ENCODE measurements around the gene KLF9. TPM values are rescaled to one million over a fixed set of nuclear protein-coding genes. Genes with fewer than 3 reads are reported as not detected.

Gene KLF9
- total and polyA plus RNA-seq, 4 donors = 2.2 to 77.0 (median 16.7) TPM

DNA sequence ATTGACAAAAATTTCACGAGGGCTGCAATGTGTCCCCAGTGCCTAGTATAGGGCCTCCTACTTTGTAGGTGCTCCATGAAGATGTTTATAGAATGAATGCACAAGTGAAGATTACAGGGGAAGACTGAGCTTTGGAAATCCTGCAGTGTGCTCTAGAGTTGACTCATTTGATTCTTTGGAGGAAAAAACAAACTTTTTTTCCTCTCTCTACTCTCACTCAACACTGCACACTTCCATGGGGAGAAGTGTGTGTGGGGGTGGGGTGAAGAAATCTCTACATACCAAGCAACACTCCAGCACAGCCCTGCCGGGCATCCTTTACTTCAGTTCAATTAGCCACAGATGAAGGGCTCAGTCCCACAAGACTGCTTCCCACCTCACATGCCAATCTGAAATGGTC lies 49.4 kb upstream of the KLF9 start:
- TF ChIP-seq EGR1 (IDR thresholded peaks at IDR 0.05; ENCODE audit: low read depth in 2 of 2) (no peak), GABPA (IDR thresholded peaks at IDR 0.05 in 1 of 2, conservative IDR thresholded peaks at IDR 0.05 in 1 of 2) (no peak), JUND (IDR thresholded peaks at IDR 0.05) (no peak), REST (IDR thresholded peaks at IDR 0.05) (no peak), SP1 (IDR thresholded peaks at IDR 0.05) (no peak), HNF4A (conservative IDR thresholded peaks at IDR 0.05) (no peak), TAF1 (conservative IDR thresholded peaks at IDR 0.05) (no peak), RXRA (IDR thresholded peaks at IDR 0.05) (no peak), RAD21 (IDR thresholded peaks at IDR 0.05) (no peak)
- TF ChIP-seq, protein P1, sequence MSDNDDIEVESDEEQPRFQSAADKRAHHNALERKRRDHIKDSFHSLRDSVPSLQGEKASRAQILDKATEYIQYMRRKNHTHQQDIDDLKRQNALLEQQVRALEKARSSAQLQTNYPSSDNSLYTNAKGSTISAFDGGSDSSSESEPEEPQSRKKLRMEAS (IDR thresholded peaks at IDR 0.05) = no peak
- TF ChIP-seq, protein P2, sequence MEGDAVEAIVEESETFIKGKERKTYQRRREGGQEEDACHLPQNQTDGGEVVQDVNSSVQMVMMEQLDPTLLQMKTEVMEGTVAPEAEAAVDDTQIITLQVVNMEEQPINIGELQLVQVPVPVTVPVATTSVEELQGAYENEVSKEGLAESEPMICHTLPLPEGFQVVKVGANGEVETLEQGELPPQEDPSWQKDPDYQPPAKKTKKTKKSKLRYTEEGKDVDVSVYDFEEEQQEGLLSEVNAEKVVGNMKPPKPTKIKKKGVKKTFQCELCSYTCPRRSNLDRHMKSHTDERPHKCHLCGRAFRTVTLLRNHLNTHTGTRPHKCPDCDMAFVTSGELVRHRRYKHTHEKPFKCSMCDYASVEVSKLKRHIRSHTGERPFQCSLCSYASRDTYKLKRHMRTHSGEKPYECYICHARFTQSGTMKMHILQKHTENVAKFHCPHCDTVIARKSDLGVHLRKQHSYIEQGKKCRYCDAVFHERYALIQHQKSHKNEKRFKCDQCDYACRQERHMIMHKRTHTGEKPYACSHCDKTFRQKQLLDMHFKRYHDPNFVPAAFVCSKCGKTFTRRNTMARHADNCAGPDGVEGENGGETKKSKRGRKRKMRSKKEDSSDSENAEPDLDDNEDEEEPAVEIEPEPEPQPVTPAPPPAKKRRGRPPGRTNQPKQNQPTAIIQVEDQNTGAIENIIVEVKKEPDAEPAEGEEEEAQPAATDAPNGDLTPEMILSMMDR (IDR thresholded peaks at IDR 0.05; ENCODE audit: low read depth, low read length, missing input control) = no peak
- TF ChIP-seq, protein P3, sequence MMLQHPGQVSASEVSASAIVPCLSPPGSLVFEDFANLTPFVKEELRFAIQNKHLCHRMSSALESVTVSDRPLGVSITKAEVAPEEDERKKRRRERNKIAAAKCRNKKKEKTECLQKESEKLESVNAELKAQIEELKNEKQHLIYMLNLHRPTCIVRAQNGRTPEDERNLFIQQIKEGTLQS (IDR thresholded peaks at IDR 0.05) = no peak
- H3K27ac ChIP-seq (ENCODE audit: low read depth in 1 of 2, low read length in 2 of 2) = no peak overlapping the region
- no peaks in the 10 kb centered on the region for H3K36me3 ChIP-seq (ENCODE audit: control insufficient read depth in 4 of 4, insufficient read depth in 3 of 4, low read depth in 1 of 4, low read length in 3 of 4)
- no peaks in the 10 kb centered on the region for H3K27me3 ChIP-seq (ENCODE audit: control insufficient read depth in 4 of 4, insufficient read depth in 4 of 4, low read length in 3 of 4)
- no peak overlapping the region for H3K9ac ChIP-seq (ENCODE audit: low read depth in 1 of 2, low read length in 2 of 2)
- no peak for DNase-seq (ENCODE audit: low spot score)
- H3K4me3 ChIP-seq (ENCODE audit: low read depth in 1 of 3, low read length in 3 of 3) = no peak overlapping the region
- WGBS = 84% methylated on average over 2 of the region's 2 CpGs
- H3K4me1 ChIP-seq (ENCODE audit: control insufficient read depth in 4 of 4, insufficient read depth in 4 of 4, low read length in 3 of 4) = no peaks in the 10 kb centered on the region
- H3K9me3 ChIP-seq (ENCODE audit: control insufficient read depth in 4 of 4, low read length in 3 of 4) = no peaks in the 10 kb centered on the region

DNA sequence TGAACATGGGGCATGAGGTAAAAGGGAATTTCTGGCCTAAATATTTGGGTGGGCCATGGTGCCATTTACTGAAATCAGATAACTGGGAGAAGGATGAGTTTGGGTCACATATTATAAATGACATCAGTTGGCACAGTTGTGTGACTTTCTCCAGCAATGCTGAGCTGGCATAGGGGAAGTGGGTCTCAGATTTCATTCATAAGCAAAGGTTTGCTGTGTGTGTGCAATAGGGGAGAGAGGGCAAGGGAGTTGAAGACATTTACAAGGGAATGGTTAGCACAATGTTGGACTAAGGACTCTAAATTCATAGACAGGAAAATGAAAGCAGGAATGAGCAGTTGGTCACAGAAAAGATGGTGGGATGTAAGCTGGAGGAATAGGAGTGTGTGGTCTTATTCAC lies 47.8 kb upstream of the KLF9 start:
- Histone ChIP-seq H3K4me1 (ENCODE audit: control insufficient read depth in 4 of 4, insufficient read depth in 4 of 4, low read length in 3 of 4) (no peaks in the 10 kb centered on the region), H3K27ac (ENCODE audit: low read depth in 1 of 2, low read length in 2 of 2) (no peak overlapping the region), H3K4me3 (ENCODE audit: low read depth in 1 of 3, low read length in 3 of 3) (no peak overlapping the region), H3K27me3 (ENCODE audit: control insufficient read depth in 4 of 4, insufficient read depth in 4 of 4, low read length in 3 of 4) (no peaks in the 10 kb centered on the region), H3K9ac (ENCODE audit: low read depth in 1 of 2, low read length in 2 of 2) (no peak overlapping the region), H3K36me3 (ENCODE audit: control insufficient read depth in 4 of 4, insufficient read depth in 3 of 4, low read depth in 1 of 4, low read length in 3 of 4) (no peaks in the 10 kb centered on the region), H3K9me3 (ENCODE audit: control insufficient read depth in 4 of 4, low read length in 3 of 4) (no peaks in the 10 kb centered on the region)
- DNase-seq (ENCODE audit: low spot score) = no peak
- TF ChIP-seq HNF4G (IDR thresholded peaks at IDR 0.05) = no peak
- no peak for TF ChIP-seq TAF1 (conservative IDR thresholded peaks at IDR 0.05)
- TF ChIP-seq, protein P1 (IDR thresholded peaks at IDR 0.05) = no peak
- TF ChIP-seq ZBTB33 (IDR thresholded peaks at IDR 0.05) = no peak
- TF ChIP-seq EGR1 (IDR thresholded peaks at IDR 0.05; ENCODE audit: low read depth in 2 of 2) = no peak
- TF ChIP-seq, protein P3 (IDR thresholded peaks at IDR 0.05) = no peak
- TF ChIP-seq RAD21 (IDR thresholded peaks at IDR 0.05) = no peak
- TF ChIP-seq SP1 (IDR thresholded peaks at IDR 0.05) = no peak
- TF ChIP-seq HNF4A (conservative IDR thresholded peaks at IDR 0.05) = no peak
- TF ChIP-seq, protein P2 (IDR thresholded peaks at IDR 0.05; ENCODE audit: low read depth, low read length, missing input control) = no peak
- no peak for TF ChIP-seq GABPA (IDR thresholded peaks at IDR 0.05 in 1 of 2, conservative IDR thresholded peaks at IDR 0.05 in 1 of 2)

Measured in liver (tissue), 9 donors.